H1 (cell line): Measurements from ENCODE around the gene OR8G5. TPM values are rescaled to one million over a fixed set of nuclear protein-coding genes. Genes with fewer than 3 reads are reported as not detected.

ENCODE experiments used
- CTCF ChIA-PET: fragments of 300-600 bp; sonication (Branson Sonifier 250); formaldehyde crosslinking; loops from one replicate; lab custom pipeline; 2021; ENCODE audit not compliant: partially characterized antibody; lab: Charles Lee
- POLR2A ChIA-PET: fragments of 300-600 bp; sonication (Branson Sonifier 250); formaldehyde crosslinking; loops from one replicate; lab custom pipeline; 2021; ENCODE audit warnings: inconsistent platforms; ENCODE audit not compliant: partially characterized antibody; lab: Charles Lee
- DNase-seq, 2 experiments: peaks; one replicate each; pipeline versions ENCODE4 v3.0.0 to v3.0.0-alpha.2; 2010 to 2022; ENCODE audit warnings: low spot score in 2 of 2, low read depth in 1 of 2, mixed read lengths in 1 of 2
- FAIRE-seq: peaks from 2 replicates; lab custom pipeline; 2011; peaks lifted over from hg19 to GRCh38; lab: Jason Lieb, UNC
- H2AFZ ChIP-seq: 2 replicates; pipeline ENCODE4 v1.8.1; 2012; ENCODE audit warnings: low read length, inconsistent platforms
- H2AK5ac ChIP-seq: 2 replicates; pipeline ENCODE4 v1.6.1; 2013; ENCODE audit warnings: low read depth, low read length
- H2BK120ac ChIP-seq: replicated peaks from 2 replicates; pipeline ENCODE3; 2013; ENCODE audit warnings: low read depth, low read length, inconsistent platforms
- H2BK12ac ChIP-seq: 2 replicates; pipeline ENCODE4 v1.6.1; 2013; ENCODE audit warnings: low read depth, low read length
- H2BK15ac ChIP-seq: 2 replicates; pipeline ENCODE4 v1.6.1; 2013; ENCODE audit warnings: low read length
- H2BK20ac ChIP-seq: 2 replicates; pipeline ENCODE4 v1.6.1; 2013; ENCODE audit warnings: low read length
- H2BK5ac ChIP-seq: 2 replicates; pipeline ENCODE4 v1.6.1; 2013; ENCODE audit warnings: low read depth, low read length
- H3K14ac ChIP-seq: 2 replicates; pipeline ENCODE4 v1.6.1; 2013; ENCODE audit warnings: inconsistent platforms; ENCODE audit not compliant: insufficient read length
- H3K18ac ChIP-seq: 2 replicates; pipeline ENCODE4 v1.6.1; 2013; ENCODE audit warnings: low read length; ENCODE audit errors: extremely low read depth
- H3K23ac ChIP-seq: 2 replicates; pipeline ENCODE4 v1.6.1; 2013; ENCODE audit warnings: inconsistent platforms; ENCODE audit not compliant: insufficient read length
- H3K23me2 ChIP-seq: 2 replicates; pipeline ENCODE4 v1.6.1; 2013; ENCODE audit warnings: low read depth, low read length
- H3K27ac ChIP-seq: 2 replicates; pipeline ENCODE4 v1.6.1; 2011; ENCODE audit warnings: low read depth, low read length, inconsistent platforms
- H3K27me3 ChIP-seq, 4 experiments: replicated peaks in 1 of 4; 1 replicate in 1 of 4; 2 replicates in 3 of 4; pipeline versions ENCODE4 v1.6.1 to v1.8.1; 2011 to 2013; ENCODE audit warnings: low read length in 3 of 4, mild to moderate bottlenecking in 3 of 4, inconsistent platforms in 2 of 4, mixed read lengths in 2 of 4, moderate library complexity in 1 of 4; ENCODE audit not compliant: control insufficient read depth in 3 of 4, insufficient read depth in 3 of 4; ENCODE audit errors: extremely low read depth in 1 of 4
- H3K36me3 ChIP-seq, 4 experiments: 2 replicates each; pipeline versions ENCODE4 v1.6.1 to v1.8.1; 2011 to 2013; ENCODE audit warnings: mild to moderate bottlenecking in 4 of 4, low read length in 3 of 4, moderate library complexity in 2 of 4, control low read depth in 1 of 4, inconsistent platforms in 1 of 4; ENCODE audit not compliant: insufficient read depth in 4 of 4, control insufficient read depth in 2 of 4
- H3K4ac ChIP-seq: replicated peaks from 2 replicates; pipeline ENCODE3; 2013; ENCODE audit warnings: low read length, low read depth, mixed read lengths, inconsistent platforms; ENCODE audit not compliant: insufficient read length
- H3K4me1 ChIP-seq, 4 experiments: replicated peaks in 1 of 4; 1 replicate in 1 of 4; 2 replicates in 3 of 4; pipeline versions ENCODE4 v1.6.1 to v1.8.1; 2011 to 2013; ENCODE audit warnings: low read length in 3 of 4, inconsistent platforms in 2 of 4, mixed read lengths in 1 of 4; ENCODE audit not compliant: insufficient read depth in 4 of 4, control insufficient read depth in 3 of 4
- H3K4me2 ChIP-seq, 2 experiments: 2 replicates each; pipeline versions ENCODE4 v1.6.1 to v1.8.1; 2011 to 2013; ENCODE audit warnings: low read depth in 2 of 2, low read length in 2 of 2, control low read depth in 1 of 2, inconsistent platforms in 1 of 2, mild to moderate bottlenecking in 1 of 2; ENCODE audit not compliant: insufficient read depth in 1 of 2
- H3K4me3 ChIP-seq, 4 experiments: fragments of 200-600, 300-600 bp in 1 of 4; sonication (generic), shearing (Covaris generic), sonication (Bioruptor Twin) in 1 of 4; 2 replicates each; pipeline versions ENCODE4 v1.5.1 to v1.8.1; 2011 to 2016; ENCODE audit warnings: low read length in 4 of 4, low read depth in 3 of 4, control low read depth in 2 of 4, inconsistent platforms in 2 of 4, mild to moderate bottlenecking in 2 of 4, mixed read lengths in 1 of 4, moderate library complexity in 1 of 4; ENCODE audit not compliant: insufficient read depth in 2 of 4; ENCODE audit errors: extremely low read depth in 1 of 4
- H3K56ac ChIP-seq: replicated peaks from 2 replicates; pipeline ENCODE3; 2013; ENCODE audit warnings: low read depth, mild to moderate bottlenecking, mixed read lengths, low read length, inconsistent platforms; ENCODE audit not compliant: insufficient read length
- H3K79me1 ChIP-seq: 2 replicates; pipeline ENCODE4 v1.6.1; 2013; ENCODE audit warnings: low read depth, low read length, control low read depth
- H3K79me2 ChIP-seq, 2 experiments: 2 replicates each; pipeline versions ENCODE4 v1.6.1 to v1.8.1; 2012 to 2013; ENCODE audit warnings: low read length in 2 of 2, mild to moderate bottlenecking in 2 of 2, inconsistent platforms in 1 of 2; ENCODE audit not compliant: insufficient read depth in 2 of 2, control insufficient read depth in 1 of 2
- H3K9ac ChIP-seq, 4 experiments: replicated peaks in 1 of 4; 1 replicate in 1 of 4; 2 replicates in 3 of 4; pipeline versions ENCODE4 v1.6.1 to v1.8.1; 2011 to 2013; ENCODE audit warnings: low read depth in 3 of 4, low read length in 3 of 4, control low read depth in 2 of 4, mild to moderate bottlenecking in 2 of 4, moderate library complexity in 2 of 4, inconsistent platforms in 1 of 4; ENCODE audit errors: extremely low read depth in 1 of 4
- H3K9me3 ChIP-seq, 2 experiments: 2 replicates each; pipeline versions ENCODE4 v1.6.1 to v1.8.1; 2012 to 2013; ENCODE audit warnings: mild to moderate bottlenecking in 2 of 2, moderate library complexity in 2 of 2, control low read depth in 1 of 2, inconsistent platforms in 1 of 2, low read depth in 1 of 2, low read length in 1 of 2, mixed read lengths in 1 of 2; ENCODE audit not compliant: insufficient read depth in 2 of 2
- H4K20me1 ChIP-seq, 2 experiments: replicated peaks in 1 of 2; 2 replicates each; pipeline versions ENCODE3 to v1.8.1; 2011 to 2013; ENCODE audit warnings: inconsistent platforms in 2 of 2, low read length in 2 of 2, mild to moderate bottlenecking in 1 of 2; ENCODE audit not compliant: insufficient read depth in 2 of 2, control insufficient read depth in 1 of 2
- H4K5ac ChIP-seq: 2 replicates; pipeline ENCODE4 v1.6.1; 2013; ENCODE audit warnings: low read length, low read depth, mixed read lengths, inconsistent platforms; ENCODE audit not compliant: insufficient read length
- H4K8ac ChIP-seq: 2 replicates; pipeline ENCODE4 v1.8.0; 2013; ENCODE audit warnings: mild to moderate bottlenecking, moderate library complexity, low read length, inconsistent platforms; ENCODE audit not compliant: insufficient read depth; ENCODE audit errors: extremely low read depth
- H4K91ac ChIP-seq: replicated peaks from 2 replicates; pipeline ENCODE3; 2013; ENCODE audit warnings: low read length, mixed read lengths, inconsistent platforms; ENCODE audit not compliant: insufficient read length
- KDM5A ChIP-seq: fragments of 200-600 bp; IDR thresholded peaks from 2 replicates; pipeline ENCODE4 v1.7.1; 2012; ENCODE audit warnings: mild to moderate bottlenecking, low read length, inconsistent platforms, mixed read lengths
- polyA plus RNA-seq, 7 experiments: library from polyadenylated mRNA; depleted of rRNA in 3 of 7; stranded (reverse) in 5 of 7; unstranded in 2 of 7; fragments of >200 nt in 5 of 7; fragments of 200-250 nt in 2 of 7; gene quantifications; 1 replicate in 5 of 7; 2 replicates in 1 of 7; 4 replicates in 1 of 7; pipeline versions ENCODE4 v1.2.1 to v1.2.3, GENCODE V29; 2011 to 2013; ENCODE audit warnings: missing spikeins in 2 of 7, mixed read lengths in 2 of 7
- total RNA-seq: library from RNA; stranded (reverse); fragmentation: NEBNext Ultra II Directional; extraction: Animal tissue kit (Norgen Biotek cat#: 25700); gene quantifications from 2 replicates; pipeline ENCODE4 v1.2.1, GENCODE V29; 2021

OR8G5 gene
- total and polyA plus RNA-seq, 2 of the 8 experiments (the other 6 are each of a cell fraction or from before 2014, with no cell fraction given): not detected

DNA sequence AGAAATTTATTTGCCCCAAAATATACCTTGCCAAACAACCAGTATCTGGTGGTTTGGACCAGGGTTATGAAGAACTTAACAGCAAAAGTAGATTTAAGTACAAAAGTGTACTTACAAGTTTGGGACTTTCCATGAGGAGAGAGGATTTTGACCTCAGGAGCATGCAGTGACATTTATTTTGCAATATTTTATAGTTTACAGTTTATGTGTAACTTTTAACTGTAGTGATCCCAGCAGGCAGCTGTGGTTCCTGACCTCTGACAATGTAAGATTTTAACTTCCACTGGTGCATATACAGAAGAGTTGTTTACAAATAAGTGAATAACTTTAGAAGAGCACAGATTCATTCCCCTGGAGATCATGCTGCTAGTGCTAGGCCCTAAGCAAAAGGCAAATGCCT is 50.9 kb downstream of the OR8G5 start:
- Histone ChIP-seq H3K23ac (no peak overlapping the region), H2AFZ (0 out of 2 replicates have a peak overlapping the region, but pooled peaks have one; percentile 11), H3K4me1 (peaks cover 0 to 3% (median 1%) of the 10 kb centered on the region in 4 experiments; a peak in 2 of 7 replicates), H3K14ac (no peak overlapping the region), H3K27ac (no peak overlapping the region), H3K9ac (no peak overlapping the region; a peak in 1 of 7 replicates), H4K5ac (no peak overlapping the region), H3K36me3 (no peaks in the 10 kb centered on the region), H2BK20ac (no peak overlapping the region), H2BK5ac (no peak overlapping the region), H3K56ac (no peak overlapping the region), H2BK120ac (no peak overlapping the region), H3K4me3 (no peak overlapping the region), H4K8ac (no peak overlapping the region), H4K20me1 (no peaks in the 10 kb centered on the region), H3K9me3 (no peaks in the 10 kb centered on the region), H2BK15ac (no peak overlapping the region), H2AK5ac (no peak overlapping the region), H3K79me1 (no peaks in the 10 kb centered on the region), H4K91ac (no peak overlapping the region), H3K4ac (no peak overlapping the region), H3K18ac (no peak overlapping the region), H3K23me2 (no peaks in the 10 kb centered on the region), H3K79me2 (no peaks in the 10 kb centered on the region), H2BK12ac (no peak overlapping the region), H3K4me2 (no peak overlapping the region), H3K27me3 (no peaks in the 10 kb centered on the region)
- POLR2A ChIA-PET: no interaction called here
- CTCF ChIA-PET: interaction anchor here (0.6 to 1.7 kb wide), 2 partner anchors 95 to 1261 kb away, joined by 3 to 4 read pairs; no protein-coding TSS in a partner anchor
- FAIRE-seq (no peak), DNase-seq (no peak)
- TF ChIP-seq KDM5A: no peak
